Hematopoietic multipotent progenitor cell treated with erythropoietin and hydrocortisone succinate and interleukin-3 and kit ligand, for 6 days (in vitro differentiated cells): Measurements from ENCODE around the gene LPP.

ENCODE experiments used
- DNase-seq: peaks from one replicate; pipeline ENCODE4 v3.0.0-alpha.2; 2015

LPP gene

GRCh38 chr3:188198001-188198400 lies 44.0 kb downstream of the LPP start:
- no peak for DNase-seq

GRCh38 chr3:188198760-188199327 lies 44.9 kb downstream of the LPP start:
- DNase-seq = no peak

GRCh38 chr3:188199386-188199785 lies 45.4 kb downstream of the LPP start:
- DNase-seq = no peak

GRCh38 chr3:188200481-188200880 lies 46.5 kb downstream of the LPP start:
- no peak for DNase-seq

GRCh38 chr3:188202358-188203138 lies 48.6 kb downstream of the LPP start:
- DNase-seq = peak; percentile 9

- no peak for DNase-seq
These were observed 50.6 kb downstream of the LPP start for GRCh38 chr3:188204526-188204925.

GRCh38 chr3:188205992-188206416 lies 52.0 kb downstream of the LPP start:
- DNase-seq = no peak

- DNase-seq = no peak
These were observed 52.8 kb downstream of the LPP start for GRCh38 chr3:188206787-188207186.

- no peak for DNase-seq
These were observed 54.1 kb downstream of the LPP start for GRCh38 chr3:188207941-188208515.

- no peak for DNase-seq
These were observed 54.6 kb downstream of the LPP start for GRCh38 chr3:188208516-188208981.

- DNase-seq = no peak
These were observed 55.1 kb downstream of the LPP start for GRCh38 chr3:188209034-188209433.

- DNase-seq = no peak
These were observed 55.8 kb downstream of the LPP start for GRCh38 chr3:188209740-188210139.

- no peak for DNase-seq
These were observed 57.5 kb downstream of the LPP start for GRCh38 chr3:188211476-188211875.

GRCh38 chr3:188212308-188212969 lies 58.5 kb downstream of the LPP start:
- no peak for DNase-seq

- peak; percentile 9 for DNase-seq
These were observed 60.5 kb downstream of the LPP start for GRCh38 chr3:188214442-188214841.

GRCh38 chr3:188215129-188215528 lies 61.2 kb downstream of the LPP start:
- no peak for DNase-seq

GRCh38 chr3:188217011-188217463 lies 63.1 kb downstream of the LPP start:
- peak; percentile 13 for DNase-seq

GRCh38 chr3:188217726-188218125 lies 63.8 kb downstream of the LPP start:
- no peak for DNase-seq

GRCh38 chr3:188218603-188219002 lies 64.6 kb downstream of the LPP start:
- DNase-seq = no peak

- DNase-seq = no peak
These were observed 65.2 kb downstream of the LPP start for GRCh38 chr3:188219147-188219546.

- DNase-seq = no peak
These were observed 66.3 kb downstream of the LPP start for GRCh38 chr3:188220097-188220788.

- DNase-seq = no peak
These were observed 67.2 kb downstream of the LPP start for GRCh38 chr3:188220988-188221818.
